Bone marrow (tissue), 2 donors: ENCODE measurements around the gene GDPGP1.
"Not testable (repeated sequence)": the region's sequence is repeated elsewhere in the genome, so short reads cannot be mapped to it uniquely, and the experiment has no call there.

ENCODE experiments used
- DNase-seq, 2 donors: peaks; one replicate each; lab custom pipeline; 2025; lab: John Stamatoyannopoulos, UW

GDPGP1 gene

DNA sequence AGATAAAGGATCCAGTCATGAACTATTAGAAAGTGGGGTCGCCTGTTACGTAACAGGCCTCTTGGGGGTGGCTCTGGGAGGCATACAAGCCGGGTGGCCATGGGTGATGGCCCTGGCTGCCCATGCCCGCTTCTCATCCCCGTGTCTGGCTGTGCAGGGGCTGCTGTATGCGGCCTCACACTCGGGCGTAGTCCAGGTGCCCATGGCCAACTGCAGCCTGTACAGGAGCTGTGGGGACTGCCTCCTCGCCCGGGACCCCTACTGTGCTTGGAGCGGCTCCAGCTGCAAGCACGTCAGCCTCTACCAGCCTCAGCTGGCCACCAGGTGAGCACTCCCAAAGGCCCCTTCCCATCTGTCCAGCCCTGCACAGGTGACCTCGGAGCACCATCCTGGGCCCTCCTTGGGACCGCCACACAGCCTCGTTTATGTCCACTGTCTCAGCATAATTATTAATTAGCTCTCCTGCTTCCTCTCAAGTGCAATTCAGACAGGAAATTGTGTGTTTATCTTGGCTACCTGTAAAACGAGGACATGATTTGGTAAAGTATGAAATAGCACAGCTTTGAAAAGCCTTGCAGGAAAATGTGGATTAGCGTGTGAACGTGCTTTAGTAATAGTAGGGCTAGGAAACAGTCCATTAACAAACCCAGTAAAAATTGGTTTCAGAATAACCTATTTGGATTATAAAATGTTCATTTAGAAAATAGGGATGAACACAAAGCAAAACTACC, 8.3 kb upstream of the GDPGP1 start:
- DNase-seq = no peak

DNA sequence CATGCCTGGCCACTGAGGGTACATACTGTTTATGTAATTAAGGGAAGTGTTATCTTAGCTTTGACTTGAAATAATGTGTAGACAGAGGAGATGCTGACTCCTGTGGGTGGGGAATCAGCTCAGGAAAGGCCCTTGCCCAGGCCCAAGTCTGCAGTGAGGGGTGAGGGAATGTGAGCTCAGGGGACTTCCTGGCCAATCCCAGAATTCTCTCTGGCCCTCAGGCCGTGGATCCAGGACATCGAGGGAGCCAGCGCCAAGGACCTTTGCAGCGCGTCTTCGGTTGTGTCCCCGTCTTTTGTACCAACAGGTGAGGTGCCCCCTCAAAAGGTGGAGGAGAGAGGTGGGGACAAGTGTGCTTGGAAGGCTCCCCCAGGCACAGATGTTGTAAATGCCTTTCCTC, 6.7 kb upstream of the GDPGP1 start:
- DNase-seq = no peak

DNA sequence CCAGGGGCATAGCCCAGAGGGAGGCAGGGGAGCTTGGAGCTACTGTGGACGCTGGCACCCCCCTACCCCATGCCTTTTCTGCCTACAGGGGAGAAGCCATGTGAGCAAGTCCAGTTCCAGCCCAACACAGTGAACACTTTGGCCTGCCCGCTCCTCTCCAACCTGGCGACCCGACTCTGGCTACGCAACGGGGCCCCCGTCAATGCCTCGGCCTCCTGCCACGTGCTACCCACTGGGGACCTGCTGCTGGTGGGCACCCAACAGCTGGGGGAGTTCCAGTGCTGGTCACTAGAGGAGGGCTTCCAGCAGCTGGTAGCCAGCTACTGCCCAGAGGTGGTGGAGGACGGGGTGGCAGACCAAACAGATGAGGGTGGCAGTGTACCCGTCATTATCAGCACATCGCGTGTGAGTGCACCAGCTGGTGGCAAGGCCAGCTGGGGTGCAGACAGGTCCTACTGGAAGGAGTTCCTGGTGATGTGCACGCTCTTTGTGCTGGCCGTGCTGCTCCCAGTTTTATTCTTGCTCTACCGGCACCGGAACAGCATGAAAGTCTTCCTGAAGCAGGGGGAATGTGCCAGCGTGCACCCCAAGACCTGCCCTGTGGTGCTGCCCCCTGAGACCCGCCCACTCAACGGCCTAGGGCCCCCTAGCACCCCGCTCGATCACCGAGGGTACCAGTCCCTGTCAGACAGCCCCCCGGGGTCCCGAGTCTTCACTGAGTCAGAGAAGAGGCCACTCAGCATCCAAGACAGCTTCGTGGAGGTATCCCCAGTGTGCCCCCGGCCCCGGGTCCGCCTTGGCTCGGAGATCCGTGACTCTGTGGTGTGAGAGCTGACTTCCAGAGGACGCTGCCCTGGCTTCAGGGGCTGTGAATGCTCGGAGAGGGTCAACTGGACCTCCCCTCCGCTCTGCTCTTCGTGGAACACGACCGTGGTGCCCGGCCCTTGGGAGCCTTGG, 5.9 kb upstream of the GDPGP1 start:
- DNase-seq = no peak

- DNase-seq = no peak
Observed at GRCh38 chr15:90228960-90229359, 5.0 kb upstream of the GDPGP1 start.

DNA sequence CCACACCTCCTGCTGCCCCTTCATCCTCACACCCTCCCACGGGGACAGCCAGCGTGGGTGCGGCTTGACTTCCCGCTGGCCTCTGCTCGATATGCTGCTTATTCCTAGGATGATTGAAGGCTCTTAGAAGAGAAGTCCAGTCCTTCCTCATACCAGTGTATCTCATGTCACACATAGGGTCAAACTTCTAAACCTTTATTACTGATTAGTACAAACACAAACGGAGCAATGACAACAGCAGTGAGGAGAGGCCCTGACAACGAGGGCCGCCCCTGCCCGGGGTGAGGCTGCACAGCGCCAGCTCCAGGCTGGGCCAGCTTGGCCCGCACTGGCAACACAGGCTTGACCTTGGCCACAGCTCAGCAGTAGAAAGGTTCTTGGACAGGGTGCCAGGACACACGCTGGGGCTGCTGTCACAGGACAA, 3.9 kb upstream of the GDPGP1 start:
- DNase-seq = no peak

GRCh38 chr15:90230610-90231009, 3.4 kb upstream of the GDPGP1 start:
- no peak for DNase-seq

GRCh38 chr15:90231028-90232017, 2.7 kb upstream of the GDPGP1 start:
- peak in 1 of 2 donors; percentile 40 for DNase-seq

- no peak for DNase-seq
Observed at GRCh38 chr15:90232196-90232595, 1.8 kb upstream of the GDPGP1 start.

- DNase-seq = no peak
Observed at GRCh38 chr15:90232941-90233386, 1.0 kb upstream of the GDPGP1 start.

DNA sequence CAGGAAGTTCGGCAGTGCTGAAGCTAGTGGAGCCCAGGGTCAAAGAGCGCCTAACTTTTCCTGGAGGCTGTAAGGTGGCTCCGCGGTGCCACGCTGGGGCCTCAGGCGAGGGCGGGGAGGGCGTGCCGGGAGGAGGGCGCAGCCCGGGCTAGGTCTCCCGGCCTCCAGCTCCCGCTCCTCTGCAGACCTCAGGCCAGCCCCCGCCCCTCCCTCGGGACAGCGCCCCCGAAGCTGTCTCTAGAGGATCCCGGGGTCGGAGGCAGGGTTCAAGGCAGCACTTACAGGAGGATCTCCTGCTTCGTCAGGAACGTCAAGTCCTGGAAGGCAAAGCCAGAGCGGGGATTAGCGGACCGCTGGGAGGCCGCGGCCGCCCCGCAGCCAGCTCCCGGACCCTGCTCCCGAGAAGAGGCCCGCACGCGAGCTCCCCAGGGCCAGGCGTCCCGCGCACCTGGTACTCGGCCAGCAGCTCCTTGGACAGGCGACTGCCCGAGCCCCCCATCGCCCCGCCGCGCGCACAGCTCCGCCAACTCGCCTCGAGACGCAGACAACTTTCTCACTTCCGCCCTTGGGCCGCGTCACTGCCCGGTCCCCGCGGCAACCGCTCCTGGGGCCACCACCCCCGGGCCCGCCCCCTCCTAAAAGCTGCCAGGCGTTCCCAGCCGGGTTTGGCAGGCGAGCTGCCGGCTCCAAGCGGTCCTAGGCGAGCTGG, 468 bp upstream of the GDPGP1 start, which contains the start of gene CIB1:
Gene CIB1, minus strand, starts transcription at position 555 of the 709 bp plus-strand sequence. Its CDS starts 56 bp downstream, at position 499.
- peak; percentile 77 to 93 for DNase-seq

- DNase-seq = no peak
Observed at GRCh38 chr15:90239371-90239770, 5.4 kb downstream of the GDPGP1 start.

DNA sequence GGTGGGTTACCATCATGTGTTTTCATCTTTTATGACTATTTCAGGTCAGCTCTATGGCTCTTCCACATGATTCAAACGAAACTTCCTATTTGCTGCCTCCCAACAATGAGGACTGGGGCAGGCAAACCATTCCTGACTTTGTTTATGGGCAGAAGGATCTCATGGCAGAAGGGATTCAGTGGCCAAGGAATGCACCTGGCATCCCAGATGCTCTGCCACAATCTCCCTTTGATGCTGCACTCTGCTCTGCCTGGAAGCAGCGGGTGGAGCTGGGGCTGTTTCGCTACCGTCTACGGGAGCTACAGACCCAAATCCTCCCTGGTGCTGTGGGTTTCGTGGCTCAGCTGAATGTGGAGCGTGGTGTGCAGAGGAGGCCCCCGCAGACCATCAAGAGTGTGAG, 6.8 kb downstream of the GDPGP1 start:
- no peak for DNase-seq

DNA sequence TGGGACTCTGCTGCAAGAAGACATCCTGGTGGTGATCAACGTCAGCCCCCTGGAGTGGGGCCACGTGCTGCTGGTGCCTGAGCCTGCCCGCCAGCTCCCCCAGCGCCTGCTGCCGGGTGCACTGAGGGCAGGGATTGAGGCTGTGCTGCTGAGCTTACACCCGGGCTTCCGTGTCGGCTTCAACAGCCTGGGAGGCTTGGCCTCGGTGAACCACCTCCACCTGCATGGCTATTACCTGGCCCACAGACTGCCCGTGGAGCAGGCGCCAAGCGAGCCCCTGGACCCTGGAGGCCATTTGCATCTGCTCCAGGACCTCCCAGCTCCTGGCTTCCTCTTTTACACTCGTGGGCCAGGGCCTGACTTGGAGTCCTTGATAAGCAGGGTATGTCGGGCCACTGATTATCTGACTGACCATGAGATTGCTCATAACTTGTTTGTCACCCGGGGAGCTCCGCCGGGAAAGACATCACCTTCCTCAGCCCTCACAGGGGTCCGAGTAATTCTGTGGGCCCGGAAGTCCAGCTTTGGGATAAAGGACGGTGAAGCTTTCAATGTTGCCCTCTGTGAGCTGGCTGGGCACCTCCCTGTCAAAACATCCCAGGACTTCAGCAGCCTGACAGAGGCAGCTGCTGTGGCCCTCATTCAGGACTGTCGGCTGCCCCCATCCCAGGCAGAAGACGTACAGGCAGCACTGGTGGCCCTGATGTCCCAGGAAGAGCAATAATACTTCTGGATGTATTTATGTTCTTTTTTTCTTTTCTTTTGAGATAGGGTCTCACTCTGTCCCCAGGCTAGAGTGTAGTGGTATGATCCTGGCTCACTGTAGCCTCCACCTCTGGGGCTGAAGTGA, 7.6 kb downstream of the GDPGP1 start:
- no peak for DNase-seq

- no peak for DNase-seq
Observed at GRCh38 chr15:90243943-90244639, 10.1 kb downstream of the GDPGP1 start.

GRCh38 chr15:90248789-90249202, 14.8 kb downstream of the GDPGP1 start:
- no peak for DNase-seq

DNA sequence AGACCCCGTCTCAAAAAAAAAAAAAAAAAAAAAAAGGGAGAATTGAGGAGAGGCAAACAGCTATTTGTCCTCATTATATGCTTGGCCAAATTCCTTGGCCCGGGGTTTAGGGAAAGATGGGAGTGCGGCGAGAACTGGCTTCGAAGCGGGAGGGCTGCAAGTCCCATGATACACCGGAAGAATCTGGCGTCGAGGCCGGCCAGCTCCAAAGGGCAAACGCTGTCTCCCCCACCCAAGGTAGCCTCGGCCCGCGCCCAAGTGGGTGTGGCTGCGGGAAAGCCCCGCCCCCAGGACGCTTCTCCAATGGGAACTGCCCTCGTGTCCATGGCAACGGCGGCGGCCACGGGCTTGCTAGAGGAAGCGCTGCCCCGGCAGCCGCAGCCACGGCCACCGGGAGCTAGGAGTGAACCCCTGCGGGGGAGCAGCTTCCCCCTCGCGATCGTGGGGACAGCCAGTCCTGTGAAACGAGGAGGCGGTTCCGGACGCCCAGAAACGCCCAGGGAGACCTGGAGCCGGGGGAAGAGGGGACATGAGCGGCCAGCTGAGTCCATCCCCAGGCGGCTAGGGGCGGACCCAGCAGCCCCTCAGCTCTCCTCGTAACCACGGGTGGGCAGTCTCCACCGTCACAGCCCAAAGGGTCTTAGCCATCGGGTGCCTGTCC, 15.3 kb downstream of the GDPGP1 start, which contains the start of gene TTLL13:
Gene TTLL13, plus strand, starts transcription at position 354 of the 661 bp plus-strand sequence. CDS start 1,075 bp downstream, outside the sequence.
- peak; percentile 55 to 70 for DNase-seq

GRCh38 chr15:90257776-90258175, 23.8 kb downstream of the GDPGP1 start:
- no peak for DNase-seq

DNA sequence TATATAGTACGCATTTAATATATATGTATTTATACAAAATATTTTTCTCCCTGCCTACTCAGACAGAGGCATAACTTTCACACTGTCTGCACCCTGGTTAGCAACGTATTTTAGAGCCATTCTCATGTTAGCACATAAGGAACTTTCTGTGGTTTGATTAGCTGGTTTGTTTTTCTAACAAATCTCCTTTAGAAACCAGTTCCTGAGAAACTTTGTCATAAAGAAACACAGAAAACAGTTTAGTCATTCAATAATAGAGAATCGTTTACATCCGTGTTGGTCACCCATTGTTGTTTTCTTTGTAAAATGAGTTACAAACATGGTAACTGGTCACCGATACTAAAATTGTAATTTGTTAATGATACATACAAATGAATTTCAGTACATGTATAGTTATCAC, 25.5 kb downstream of the GDPGP1 start:
- no peak for DNase-seq

GRCh38 chr15:90260731-90261130, 26.7 kb downstream of the GDPGP1 start:
- DNase-seq = not testable (repeated sequence)
